RCC 7860 (cell line): ENCODE data around the gene GALNT15.

ENCODE experiments used
- DNase-seq: peaks from one replicate; pipeline ENCODE4 v3.0.0-alpha.2; 2015; ENCODE audit warnings: low spot score
- FAIRE-seq: peaks from 2 replicates; lab custom pipeline; 2012; peaks lifted over from hg19 to GRCh38; lab: Jason Lieb, UNC

Gene GALNT15

DNA sequence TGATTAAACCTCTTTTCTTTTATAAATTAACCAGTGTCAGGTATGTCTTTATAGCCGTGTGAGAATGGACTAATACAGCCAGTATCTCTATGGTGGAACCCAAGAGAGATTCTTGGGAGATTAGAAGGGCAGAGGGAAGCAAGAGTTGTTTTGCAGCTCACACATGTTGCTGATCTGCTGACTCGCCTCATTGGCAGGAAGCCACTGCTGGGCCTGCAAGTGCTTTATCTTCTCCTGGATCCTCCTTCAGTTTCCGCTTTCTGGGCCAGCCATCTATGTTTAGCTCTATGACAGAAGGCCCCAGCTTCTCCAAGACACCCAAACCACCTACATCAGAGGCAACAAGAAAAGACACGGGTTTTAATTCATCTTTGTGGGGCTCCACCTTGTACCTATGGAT is 23.4 kb upstream of the GALNT15 start:
- no peak for DNase-seq

DNA sequence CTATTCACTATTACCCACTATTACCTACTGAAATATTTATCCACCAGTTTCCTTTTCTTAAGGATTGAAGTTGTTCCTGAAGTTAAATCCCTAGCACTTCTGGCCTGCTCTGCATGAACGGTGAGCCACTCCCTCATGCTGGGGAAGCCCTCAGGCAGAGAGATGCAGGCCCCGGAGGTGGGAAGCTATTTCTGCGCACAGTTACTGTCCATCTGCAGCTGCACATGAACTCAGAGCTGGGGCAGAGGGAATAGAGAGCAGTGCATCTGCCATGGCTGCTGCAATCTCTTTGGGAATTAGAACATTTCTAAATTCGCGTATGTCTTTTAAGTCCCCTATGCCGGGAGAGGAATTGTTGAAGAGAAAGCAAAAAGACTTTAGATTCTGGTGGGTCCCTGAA is 6.3 kb upstream of the GALNT15 start:
- FAIRE-seq: no peak
- DNase-seq: no peak

More for the DNA sequence above, 23.4 kb upstream of the GALNT15 start:
- FAIRE-seq: no peak

DNA sequence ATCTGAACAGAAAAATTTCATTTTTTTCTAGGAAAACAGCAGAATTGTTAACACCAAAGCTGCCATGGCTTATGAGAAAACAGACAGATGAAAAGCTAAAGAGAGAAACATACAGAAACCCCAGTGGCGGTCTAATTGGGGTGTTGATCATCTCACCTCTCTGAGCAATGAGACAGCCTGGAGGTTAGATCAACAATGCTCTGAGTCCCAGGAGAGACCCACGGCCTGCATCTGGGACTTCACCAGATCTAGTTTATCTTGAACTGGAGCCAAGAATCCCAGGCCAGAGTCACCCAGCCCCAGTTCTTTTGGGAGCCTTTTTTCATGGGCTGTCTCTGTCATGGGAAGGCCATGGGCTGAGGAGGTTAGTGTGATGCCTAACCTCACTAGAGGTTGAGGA is 3.5 kb upstream of the GALNT15 start:
- no peak for DNase-seq
- FAIRE-seq: no peak

DNA sequence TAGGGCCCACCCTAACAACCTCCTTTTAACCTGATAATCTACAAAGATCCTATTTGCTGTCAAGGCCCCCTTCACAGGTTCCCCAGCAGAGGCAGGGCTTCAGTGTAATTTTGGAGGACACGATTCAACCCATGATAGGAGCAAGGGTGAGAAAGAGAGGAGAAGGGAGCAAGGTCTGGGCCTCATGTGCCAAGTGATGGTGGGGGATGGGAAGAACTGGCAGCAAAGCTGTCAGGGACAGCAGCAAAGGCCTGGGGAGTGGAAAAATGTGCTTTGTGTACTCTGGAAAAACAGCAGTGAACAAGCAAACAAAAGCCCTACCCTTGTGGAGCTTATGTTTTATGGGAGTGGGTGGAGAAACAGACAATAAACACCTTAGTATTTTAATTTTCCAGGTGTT is 2.7 kb upstream of the GALNT15 start:
- no peak for FAIRE-seq
- no peak for DNase-seq

DNA sequence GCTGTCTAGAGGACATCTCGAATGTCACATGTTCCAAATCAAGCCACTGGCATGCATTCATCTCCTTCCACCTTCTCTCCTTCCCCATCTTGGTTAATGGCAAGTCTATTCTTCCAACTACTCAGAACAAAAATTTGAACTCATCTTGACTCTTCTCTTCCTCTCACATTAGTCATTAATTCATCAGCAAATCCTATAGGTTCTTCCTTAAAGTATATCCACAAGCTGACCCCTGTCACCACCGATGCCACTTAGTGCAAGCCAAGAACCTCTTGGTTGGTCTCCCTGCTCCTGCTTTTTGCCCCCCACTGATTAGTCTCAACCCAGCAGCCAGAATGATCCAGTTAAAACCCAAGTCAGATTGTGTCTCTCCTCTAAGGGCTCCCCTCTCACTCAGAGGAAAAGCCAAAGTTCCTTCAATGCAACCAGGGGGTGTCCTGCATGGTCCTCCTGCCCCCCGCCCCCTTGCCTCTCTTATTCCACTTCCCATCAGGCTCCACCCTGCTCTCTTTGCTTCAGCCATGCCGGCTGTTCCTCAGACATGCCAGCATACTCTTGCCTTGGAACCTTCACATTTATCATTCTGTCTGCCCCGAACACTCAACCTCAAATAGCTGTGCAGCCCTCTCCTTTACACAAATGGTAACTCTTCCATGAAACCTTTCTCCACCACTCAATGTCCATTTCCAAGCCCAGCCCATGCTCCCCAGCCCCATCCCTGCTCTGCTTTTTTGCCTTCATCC is 1.0 kb upstream of the GALNT15 start:
- FAIRE-seq (no peak), DNase-seq (no peak)

DNA sequence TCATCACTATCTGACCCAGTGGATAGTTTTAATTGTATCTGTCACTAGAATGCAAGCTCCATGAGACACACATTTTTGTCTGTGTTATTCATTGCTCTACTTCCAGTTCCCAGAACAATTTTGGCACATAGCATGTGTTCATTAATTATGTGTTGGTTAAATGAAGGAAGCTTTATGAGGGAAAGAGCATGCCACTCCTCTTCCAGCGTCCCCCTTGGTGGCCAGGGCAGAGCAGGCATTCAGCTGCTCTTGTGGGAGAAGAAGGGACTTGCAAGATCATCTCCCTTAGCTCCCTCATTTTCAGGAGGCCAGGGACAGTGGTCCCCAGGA is 489 bp upstream of the GALNT15 start:
- FAIRE-seq: no peak
- DNase-seq: no peak

DNA sequence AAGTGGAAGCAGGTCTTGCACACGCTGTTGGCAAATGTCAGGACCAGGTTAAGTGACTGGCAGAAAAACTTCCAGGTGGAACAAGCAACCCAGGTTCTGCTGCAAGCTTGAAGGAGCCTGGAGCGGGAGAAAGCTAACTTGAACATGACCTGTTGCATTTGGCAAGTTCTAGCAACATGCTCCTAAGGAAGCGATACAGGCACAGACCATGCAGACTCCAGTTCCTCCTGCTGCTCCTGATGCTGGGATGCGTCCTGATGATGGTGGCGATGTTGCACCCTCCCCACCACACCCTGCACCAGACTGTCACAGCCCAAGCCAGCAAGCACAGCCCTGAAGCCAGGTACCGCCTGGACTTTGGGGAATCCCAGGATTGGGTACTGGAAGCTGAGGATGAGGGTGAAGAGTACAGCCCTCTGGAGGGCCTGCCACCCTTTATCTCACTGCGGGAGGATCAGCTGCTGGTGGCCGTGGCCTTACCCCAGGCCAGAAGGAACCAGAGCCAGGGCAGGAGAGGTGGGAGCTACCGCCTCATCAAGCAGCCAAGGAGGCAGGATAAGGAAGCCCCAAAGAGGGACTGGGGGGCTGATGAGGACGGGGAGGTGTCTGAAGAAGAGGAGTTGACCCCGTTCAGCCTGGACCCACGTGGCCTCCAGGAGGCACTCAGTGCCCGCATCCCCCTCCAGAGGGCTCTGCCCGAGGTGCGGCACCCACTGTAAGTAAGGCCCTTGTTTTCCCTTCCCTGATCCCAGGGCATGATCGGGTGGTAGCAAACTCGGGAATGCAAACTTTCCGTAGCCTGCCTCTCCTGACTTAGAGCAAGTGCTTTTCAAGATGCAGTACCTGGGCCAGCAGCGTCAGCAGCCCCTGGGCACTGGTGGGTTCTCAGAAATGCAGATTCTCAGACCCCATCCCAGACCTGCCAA is 759 bp downstream of the GALNT15 start:
- FAIRE-seq (no peak), DNase-seq (no peak)

DNA sequence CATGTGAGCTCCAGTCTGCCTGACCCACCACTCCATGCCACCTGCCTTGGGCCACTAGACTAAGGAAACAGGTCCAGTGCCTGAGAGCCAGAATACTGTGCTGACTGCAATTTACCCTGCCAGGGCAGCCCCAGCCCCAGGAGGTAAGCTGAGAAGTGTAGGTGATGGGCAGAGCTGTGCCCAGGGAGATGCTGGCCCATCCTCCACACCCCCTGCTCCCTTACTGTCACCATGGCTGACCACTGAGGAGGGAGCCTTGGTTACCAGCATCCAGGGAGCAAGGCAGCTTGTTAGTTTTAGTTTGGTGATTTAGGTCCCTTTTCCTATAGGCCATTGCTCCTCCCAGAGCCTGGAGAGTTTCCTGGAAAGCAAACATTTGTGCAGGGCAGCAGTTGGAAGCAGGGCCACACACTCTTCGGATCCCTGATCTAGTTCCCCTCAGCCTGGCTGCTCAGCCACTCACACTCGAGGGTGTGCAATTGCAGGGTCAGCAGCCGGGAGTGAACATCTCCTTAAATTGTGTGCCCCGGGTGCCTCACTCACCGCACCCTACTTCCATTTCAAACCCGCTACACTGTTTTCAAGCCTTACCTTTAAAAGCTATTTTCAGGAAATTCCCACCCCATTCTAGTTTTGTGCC is 2.0 kb downstream of the GALNT15 start:
- FAIRE-seq: no peak

DNA sequence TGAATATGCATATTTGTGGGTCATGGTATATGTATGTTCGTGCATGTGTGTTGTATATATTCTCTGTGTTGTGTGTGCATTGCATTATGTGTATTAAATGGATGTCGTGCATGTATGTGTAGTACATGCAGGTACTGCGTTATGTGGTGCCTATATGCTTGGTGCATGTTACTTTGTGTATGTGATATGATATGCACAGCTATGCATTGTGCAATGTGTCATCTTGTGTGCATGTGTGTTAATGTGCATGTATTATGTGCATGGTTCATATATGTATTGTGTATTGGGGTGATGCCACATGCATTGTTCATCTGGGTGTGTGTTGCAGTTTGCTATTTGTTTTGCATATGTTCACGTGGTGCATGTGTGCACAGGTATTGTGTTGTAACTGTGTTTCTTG is 2.9 kb downstream of the GALNT15 start:
- DNase-seq (no peak), FAIRE-seq (no peak)

More for the DNA sequence above, 2.0 kb downstream of the GALNT15 start:
- no peak for DNase-seq

DNA sequence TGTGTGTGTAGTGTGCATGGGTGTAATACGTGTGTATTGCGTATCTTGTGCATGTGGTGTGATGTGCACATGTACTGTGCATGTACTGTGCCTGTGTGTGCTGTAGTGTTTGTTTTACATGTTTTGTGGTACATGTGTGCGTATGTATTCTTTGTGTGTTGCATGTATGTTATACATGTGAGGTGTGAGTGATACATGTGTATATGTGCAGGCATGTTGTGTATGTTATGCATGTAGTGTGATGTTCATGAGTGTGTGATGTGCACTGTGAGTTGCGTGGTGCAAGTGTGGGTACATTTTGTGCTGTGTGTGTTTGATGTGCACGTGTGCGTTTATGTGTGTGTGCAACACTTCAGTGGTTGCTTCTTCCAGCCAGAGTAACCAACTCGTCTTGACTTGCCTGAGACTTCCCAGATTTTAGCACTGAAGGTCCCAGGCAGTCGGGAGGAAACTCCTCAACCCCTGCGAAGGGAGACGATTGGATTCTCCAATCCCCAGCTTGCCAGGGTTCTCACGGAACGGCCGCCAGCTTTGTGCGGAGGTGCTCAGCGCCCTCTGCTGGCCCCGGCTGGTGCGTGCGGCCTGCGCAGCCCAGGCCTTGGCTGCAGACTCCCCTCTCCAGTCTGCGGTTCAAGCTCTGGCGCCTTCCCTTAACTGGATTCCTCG is 3.6 kb downstream of the GALNT15 start:
- FAIRE-seq (no peak), DNase-seq (peak; percentile 51)

DNA sequence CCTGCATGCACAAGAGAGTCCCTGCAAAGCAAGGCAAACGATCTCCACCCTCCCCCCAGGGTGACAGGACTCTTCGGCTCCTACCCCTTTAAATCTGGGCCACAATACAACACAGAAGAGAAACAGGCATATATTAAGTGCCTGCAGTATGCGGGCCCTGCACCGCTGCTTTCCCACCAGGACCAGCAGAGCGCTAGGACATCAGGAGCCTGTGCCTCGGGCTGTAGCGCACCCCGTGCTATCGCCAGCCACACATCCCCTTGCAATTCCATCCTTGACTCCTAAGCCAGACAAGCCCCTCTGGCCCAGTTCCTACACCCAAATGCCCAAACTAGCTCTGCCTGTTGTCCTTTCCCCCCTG is 4.1 kb downstream of the GALNT15 start:
- FAIRE-seq (no peak), DNase-seq (no peak)

DNA sequence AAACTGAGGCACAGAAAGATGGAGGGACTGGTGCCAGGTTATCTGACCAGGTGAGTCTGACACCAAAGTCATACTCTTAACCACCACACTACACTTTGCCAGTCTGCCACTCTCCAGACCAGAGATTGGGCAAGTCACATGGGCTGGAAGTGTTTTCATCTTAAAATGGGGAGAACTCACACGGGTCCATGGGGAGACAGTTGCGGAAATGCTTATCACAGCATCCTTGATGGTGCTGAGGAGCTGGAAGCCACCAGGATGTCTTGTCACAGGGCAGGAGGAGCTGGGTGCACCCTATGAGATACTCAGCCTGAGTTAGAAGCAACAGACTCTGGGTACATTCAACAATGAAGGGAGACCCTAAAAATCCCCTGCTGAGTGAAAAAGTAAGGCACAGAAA is 4.8 kb downstream of the GALNT15 start:
- DNase-seq: no peak
- FAIRE-seq: no peak

DNA sequence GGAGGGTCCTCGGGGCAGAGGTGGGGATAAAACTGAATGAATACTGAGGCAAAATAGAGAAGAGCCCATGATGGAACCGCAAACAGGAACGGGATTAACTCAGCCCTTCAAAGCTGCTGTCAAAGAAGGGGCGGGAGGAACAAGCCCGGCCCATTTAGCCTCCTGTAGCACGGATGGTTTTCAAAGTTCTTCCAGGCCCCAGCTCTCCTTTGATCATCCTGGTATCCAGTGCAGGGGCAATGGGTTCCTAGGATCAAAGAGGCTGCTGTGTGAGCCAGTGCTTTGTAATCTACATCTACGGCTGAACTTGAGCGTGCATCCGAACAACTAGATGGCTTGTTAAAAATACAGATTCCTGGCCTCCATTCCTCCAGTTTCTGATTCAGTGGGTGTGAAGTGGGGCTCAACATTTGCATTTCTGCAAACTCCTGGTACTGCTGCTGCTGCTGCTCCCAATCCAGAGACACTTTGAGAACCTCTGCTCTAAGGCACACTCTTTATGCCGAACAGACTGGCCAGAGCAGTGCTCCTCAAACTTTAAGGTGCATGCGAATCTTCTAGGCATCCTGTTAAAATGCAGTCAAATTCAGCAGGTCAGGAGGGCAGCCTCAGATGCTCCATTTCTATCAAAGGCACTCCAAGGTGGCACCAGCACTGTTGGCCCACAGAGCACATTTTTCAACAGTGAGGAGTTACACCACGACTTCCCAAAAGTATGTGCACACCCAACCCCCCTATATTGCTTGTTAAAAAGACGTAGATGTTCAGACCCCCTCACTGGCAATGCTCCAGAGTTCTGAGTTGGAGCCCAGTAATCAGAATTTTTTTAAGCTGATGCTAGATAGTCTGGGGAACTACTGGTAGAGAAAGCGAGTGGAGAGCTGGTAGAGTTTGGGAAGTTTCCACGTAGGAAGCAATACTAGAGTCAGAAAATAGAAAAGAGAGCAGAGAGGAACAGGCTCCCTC is 5.6 kb downstream of the GALNT15 start:
- DNase-seq: no peak

DNA sequence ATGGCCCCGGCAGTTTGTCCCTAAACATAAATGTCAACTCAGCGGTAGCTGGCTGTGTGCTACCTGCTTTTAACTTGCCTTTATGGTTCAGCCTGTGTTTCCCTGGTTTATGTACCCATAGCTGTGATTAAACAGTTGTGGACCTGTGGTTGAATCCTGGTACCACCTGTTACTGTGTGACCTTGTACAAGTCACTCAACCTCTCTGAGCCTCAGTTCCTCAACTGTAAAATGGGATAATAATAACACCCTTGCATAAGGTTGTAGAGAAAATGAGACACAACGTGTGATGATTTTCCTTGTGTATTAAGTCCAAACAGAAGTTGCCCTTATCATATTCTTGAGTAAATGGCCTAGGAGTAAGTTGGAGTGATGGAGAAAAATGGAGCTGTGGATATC is 6.3 kb downstream of the GALNT15 start:
- DNase-seq (no peak), FAIRE-seq (no peak)

More for the DNA sequence above, 5.6 kb downstream of the GALNT15 start:
- FAIRE-seq: no peak

DNA sequence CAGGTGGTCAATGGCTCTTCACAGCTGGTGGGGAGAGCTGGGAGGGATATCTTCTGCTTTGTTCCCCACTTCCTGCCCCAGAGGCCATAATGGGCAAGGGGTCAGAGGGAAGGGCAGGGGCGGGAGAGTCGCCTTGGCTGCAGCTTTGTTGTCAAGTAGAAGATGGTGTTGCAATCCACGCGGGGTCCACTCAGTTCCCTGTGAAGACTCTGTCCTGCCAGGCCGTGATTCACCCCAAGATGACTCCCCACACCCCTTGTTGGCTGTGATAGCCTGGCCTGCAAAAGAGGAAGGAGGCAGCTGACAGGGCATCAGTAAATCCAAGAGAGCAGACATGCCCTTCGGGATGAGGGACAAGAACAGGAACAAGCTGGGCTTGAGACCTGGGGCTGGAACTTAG is 6.9 kb downstream of the GALNT15 start:
- DNase-seq (no peak), FAIRE-seq (no peak)

DNA sequence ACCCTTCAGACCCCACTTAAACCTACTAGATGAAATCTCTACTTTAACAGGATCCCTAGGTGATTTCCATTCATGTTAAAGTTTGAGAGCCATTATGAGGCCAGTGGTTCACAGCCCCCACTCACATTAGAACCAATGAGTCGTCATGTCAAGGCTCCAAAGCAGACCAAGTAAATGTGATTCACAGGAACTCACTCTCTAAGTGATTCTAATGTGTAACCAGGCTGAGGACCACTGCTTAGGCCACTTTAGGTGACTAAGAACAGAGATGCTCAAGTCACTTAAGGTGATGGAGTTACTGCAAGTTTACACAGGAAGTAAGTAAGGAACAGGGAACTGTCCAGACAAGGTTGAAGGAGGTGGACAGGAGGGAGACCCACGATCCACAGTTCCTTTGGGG is 7.7 kb downstream of the GALNT15 start:
- DNase-seq: no peak
- FAIRE-seq: no peak

DNA sequence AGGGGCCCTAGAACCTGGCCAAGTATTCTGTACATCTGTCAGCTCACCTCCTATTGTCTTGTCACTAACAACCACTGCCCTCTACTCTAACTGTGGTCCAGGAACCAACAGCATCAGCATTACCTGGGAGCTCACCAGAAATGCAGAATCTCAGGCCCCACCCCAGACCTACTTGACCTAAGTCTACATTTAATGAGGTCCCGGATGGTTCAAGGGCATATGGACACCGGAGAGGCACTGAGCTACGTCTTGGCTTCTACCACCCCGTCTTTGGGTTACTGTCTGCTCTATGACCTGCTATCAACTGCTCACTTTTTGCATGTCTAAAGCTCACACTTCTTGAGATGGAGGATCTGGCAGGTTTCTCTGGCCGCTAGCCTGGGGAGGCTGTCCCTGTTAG is 8.1 kb downstream of the GALNT15 start:
- DNase-seq (no peak), FAIRE-seq (no peak)

DNA sequence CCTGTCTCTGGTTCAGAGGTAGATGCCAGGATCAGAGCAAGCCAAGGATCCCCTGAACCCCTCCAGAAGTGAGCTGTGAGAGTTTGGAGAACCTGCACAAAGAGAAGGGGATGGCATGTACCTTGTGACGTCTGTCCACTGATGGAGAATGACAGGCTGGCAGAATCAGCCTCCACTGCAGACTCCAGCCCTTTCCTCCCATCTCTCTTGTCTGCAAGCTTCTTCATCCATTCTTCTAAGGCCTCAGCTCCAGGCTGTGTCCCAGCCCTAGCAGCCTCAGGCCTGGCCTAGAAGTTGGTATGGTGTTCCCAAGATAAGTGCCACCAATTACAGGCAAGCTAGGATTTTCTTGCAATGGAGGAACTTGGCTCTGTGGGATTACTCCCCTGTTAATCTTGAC is 8.6 kb downstream of the GALNT15 start:
- FAIRE-seq (no peak), DNase-seq (no peak)

DNA sequence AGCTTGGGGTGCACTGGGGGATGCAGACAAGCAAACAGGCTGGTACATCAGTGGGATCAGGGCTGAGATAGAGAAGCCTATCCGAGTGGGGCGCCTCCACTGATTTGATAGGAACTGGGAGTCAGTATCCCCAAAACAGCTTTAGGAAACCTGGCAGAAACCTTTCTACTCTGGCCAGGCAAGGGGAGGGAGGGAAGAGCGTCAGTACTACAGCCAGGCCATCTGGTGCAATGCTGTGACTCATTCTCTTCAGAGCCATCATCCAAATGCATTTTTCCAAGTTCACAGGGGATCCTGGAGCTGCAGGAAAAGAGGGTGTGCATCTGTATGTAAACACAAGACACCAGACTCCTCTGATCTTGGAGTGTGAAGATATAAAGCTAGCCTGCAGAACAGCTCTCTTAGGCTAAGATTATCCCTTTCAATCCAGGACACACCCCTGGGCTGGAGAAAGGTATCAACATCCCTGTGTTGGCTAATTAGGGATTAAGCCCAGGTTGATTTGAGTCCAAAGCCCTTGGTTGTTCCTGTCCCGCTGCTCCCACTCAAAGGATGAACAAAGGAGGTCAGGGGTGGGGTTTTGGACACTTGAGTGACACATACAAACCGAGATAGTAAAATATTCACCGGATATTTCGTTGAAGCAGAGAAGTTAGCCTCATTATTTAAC is 9.3 kb downstream of the GALNT15 start:
- no peak for FAIRE-seq

DNA sequence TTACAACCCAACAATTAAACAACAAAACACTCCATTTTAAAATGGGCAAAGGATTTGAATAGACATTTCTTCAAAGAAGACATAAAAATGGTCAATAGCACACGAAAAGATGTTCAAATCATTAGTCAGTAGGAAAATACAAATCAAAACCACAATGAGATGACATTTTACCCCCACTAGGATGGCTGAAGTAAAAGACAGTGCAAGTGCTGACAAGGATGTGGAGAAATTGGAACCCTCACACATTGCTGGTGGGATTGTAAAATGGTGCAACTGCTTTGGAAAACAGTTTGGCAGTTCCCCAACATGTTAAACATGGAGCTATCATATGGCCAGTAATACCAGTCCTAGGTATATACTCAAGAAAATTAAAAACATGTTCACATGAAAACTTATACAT is 11.6 kb downstream of the GALNT15 start:
- DNase-seq: no peak
- FAIRE-seq: no peak

More for the DNA sequence above, 9.3 kb downstream of the GALNT15 start:
- DNase-seq: no peak
